ENCODE results near the gene RFX7. TPM values are rescaled to one million over a fixed set of nuclear protein-coding genes. Genes with fewer than 3 reads are reported as not detected.

Gene RFX7
- total and polyA plus RNA-seq, 2 donors (not counting 1 experiment from before 2014, with no cell fraction given), result 6.6 to 44.8 TPM

- H3K27me3 ChIP-seq (replicated peaks in 1 of 4; ENCODE audit: control extremely low read depth in 1 of 4, control insufficient read depth in 3 of 4, insufficient read depth in 4 of 4, low read length in 3 of 4), result no peaks in the 10 kb centered on the region
- WGBS (ENCODE audit: insufficient coverage), result 100% methylated on average over 2 of the region's 5 CpGs
- Mint-ChIP-seq H3K27ac (no peak overlapping the region), H3K4me1 (no peaks in the 10 kb centered on the region), H3K27me3 (no peaks in the 10 kb centered on the region), H3K4me3 (no peak overlapping the region), H3K9me3 (ENCODE audit: insufficient read depth) (peaks cover 10% of the 10 kb centered on the region)
- no peak overlapping the region for H2AFZ ChIP-seq (ENCODE audit: insufficient read depth, low read depth, low read length, poor library complexity, severe bottlenecking)
- H3K9ac ChIP-seq (ENCODE audit: low read length), result no peak overlapping the region
- no peak overlapping the region for H3K4me2 ChIP-seq (replicated peaks; ENCODE audit: low read depth, low read length, poor library complexity, severe bottlenecking)
- no peaks in the 10 kb centered on the region for H3K36me3 ChIP-seq (replicated peaks in 1 of 2; ENCODE audit: control extremely low read depth in 1 of 2, control insufficient read depth in 1 of 2, extremely low read depth in 1 of 2, insufficient read depth in 2 of 2, low read length in 1 of 2)
- intact Hi-C loops (cut with micrococcal nuclease), result no loop called here
- H4K20me1 ChIP-seq (ENCODE audit: control insufficient read depth, insufficient read depth, low read length, poor library complexity, severe bottlenecking), result no peaks in the 10 kb centered on the region
- no peak for DNase-seq
- ATAC-seq (ENCODE audit: low read depth), result no peak
- POLR2A ChIA-PET, result no interaction called here
- H3K79me2 ChIP-seq (ENCODE audit: control insufficient read depth, insufficient read depth, low read length), result no peaks in the 10 kb centered on the region
- H3K4me3 ChIP-seq (ENCODE audit: control extremely low read depth in 1 of 5, extremely low read depth in 1 of 5, insufficient read depth in 1 of 5, low read depth in 2 of 5, low read length in 4 of 5), result no peak overlapping the region
- no peak overlapping the region for H3K27ac ChIP-seq (ENCODE audit: low read length in 2 of 2)
- peaks cover 0 to 9% (median 5%) of the 10 kb centered on the region in 3 donors for H3K9me3 ChIP-seq (ENCODE audit: control extremely low read depth in 1 of 3, control insufficient read depth in 2 of 3, insufficient read depth in 1 of 3, low read length in 2 of 3)
- no peaks in the 10 kb centered on the region for H3K4me1 ChIP-seq (ENCODE audit: control insufficient read depth in 2 of 2, insufficient read depth in 2 of 2, low read length in 2 of 2)
- TF ChIP-seq CTCF (IDR thresholded peaks at IDR 0.05), result no peak
- no peak for TF ChIP-seq EZH2 (IDR thresholded peaks at IDR 0.05; ENCODE audit: borderline replicate concordance, insufficient read depth, low read depth, low read length, poor library complexity, severe bottlenecking)
- CTCF ChIA-PET, result interaction anchor here (0.6 kb wide), 1 partner anchor 126 kb away, joined by 3 read pairs; no protein-coding TSS in a partner anchor
Measured at GRCh38 chr15:56292546-56293316, 49.1 kb upstream of the RFX7 start.

- ATAC-seq (ENCODE audit: low read depth), result no peak
Measured at GRCh38 chr15:56291741-56292140, 48.1 kb upstream of the RFX7 start.

More at GRCh38 chr15:56291741-56292140, 48.1 kb upstream of the RFX7 start:
- Histone ChIP-seq H4K20me1 (ENCODE audit: control insufficient read depth, insufficient read depth, low read length, poor library complexity, severe bottlenecking) (no peaks in the 10 kb centered on the region), H3K36me3 (replicated peaks in 1 of 2; ENCODE audit: control extremely low read depth in 1 of 2, control insufficient read depth in 1 of 2, extremely low read depth in 1 of 2, insufficient read depth in 2 of 2, low read length in 1 of 2) (no peaks in the 10 kb centered on the region), H3K4me1 (ENCODE audit: control insufficient read depth in 2 of 2, insufficient read depth in 2 of 2, low read length in 2 of 2) (no peaks in the 10 kb centered on the region), H3K4me3 (ENCODE audit: control extremely low read depth in 1 of 5, extremely low read depth in 1 of 5, insufficient read depth in 1 of 5, low read depth in 2 of 5, low read length in 4 of 5) (no peak overlapping the region), H3K4me2 (replicated peaks; ENCODE audit: low read depth, low read length, poor library complexity, severe bottlenecking) (no peak overlapping the region), H3K27ac (ENCODE audit: low read length in 2 of 2) (no peak overlapping the region), H2AFZ (ENCODE audit: insufficient read depth, low read depth, low read length, poor library complexity, severe bottlenecking) (no peak overlapping the region), H3K27me3 (replicated peaks in 1 of 4; ENCODE audit: control extremely low read depth in 1 of 4, control insufficient read depth in 3 of 4, insufficient read depth in 4 of 4, low read length in 3 of 4) (no peaks in the 10 kb centered on the region), H3K9me3 (ENCODE audit: control extremely low read depth in 1 of 3, control insufficient read depth in 2 of 3, insufficient read depth in 1 of 3, low read length in 2 of 3) (peaks cover 0 to 9% (median 5%) of the 10 kb centered on the region in 3 donors), H3K79me2 (ENCODE audit: control insufficient read depth, insufficient read depth, low read length) (no peaks in the 10 kb centered on the region), H3K9ac (ENCODE audit: low read length) (no peak overlapping the region)
- Mint-ChIP-seq H3K4me1 (no peaks in the 10 kb centered on the region), H3K27me3 (no peaks in the 10 kb centered on the region), H3K27ac (no peak overlapping the region), H3K4me3 (no peak overlapping the region), H3K9me3 (ENCODE audit: insufficient read depth) (peaks cover 10% of the 10 kb centered on the region)
- intact Hi-C loops (cut with micrococcal nuclease), result no loop called here
- ChIA-PET POLR2A (no interaction called here), CTCF (no interaction called here)
- no peak for DNase-seq
- 71% methylated on average over 1 of the region's 2 CpGs for WGBS (ENCODE audit: insufficient coverage)
- TF ChIP-seq EZH2 (IDR thresholded peaks at IDR 0.05; ENCODE audit: borderline replicate concordance, insufficient read depth, low read depth, low read length, poor library complexity, severe bottlenecking) (no peak), CTCF (IDR thresholded peaks at IDR 0.05) (no peak)
